Glomerular endothelial cell (primary cell): ENCODE data around the gene TMEM183A. TPM values are rescaled to one million over a fixed set of nuclear protein-coding genes. Genes with fewer than 3 reads are reported as not detected.

Experiments used
- DNase-seq: peaks from one replicate; pipeline ENCODE4 v3.0.0-alpha.2; 2011; ENCODE audit warnings: low read depth, low spot score; ENCODE audit errors: extremely low read depth
- total RNA-seq: library from RNA; depleted of rRNA; stranded (reverse); fragments of >200 nt; gene quantifications from 2 replicates; pipeline ENCODE4 v1.2.3, GENCODE V29; 2015

Gene TMEM183A
- total RNA-seq, 1 donor from 2014 or later = 58.7 TPM

GRCh38 chr1:203044546-203045250, 37.5 kb downstream of the TMEM183A start:
- no peak for DNase-seq

- DNase-seq = no peak
Measured at GRCh38 chr1:203045336-203045735, 38.2 kb downstream of the TMEM183A start.

- DNase-seq = no peak
Measured at GRCh38 chr1:203045821-203046594, 38.8 kb downstream of the TMEM183A start.

- DNase-seq = no peak
Measured at GRCh38 chr1:203046984-203047630, 39.9 kb downstream of the TMEM183A start.

GRCh38 chr1:203048086-203048485, 40.9 kb downstream of the TMEM183A start:
- DNase-seq = no peak

- no peak for DNase-seq
Measured at GRCh38 chr1:203048555-203049051, 41.4 kb downstream of the TMEM183A start.

GRCh38 chr1:203049077-203049476, 41.9 kb downstream of the TMEM183A start:
- no peak for DNase-seq

GRCh38 chr1:203049576-203050180, 42.5 kb downstream of the TMEM183A start:
- DNase-seq = no peak

GRCh38 chr1:203050826-203051225, 43.7 kb downstream of the TMEM183A start:
- no peak for DNase-seq

GRCh38 chr1:203051841-203052324, 44.7 kb downstream of the TMEM183A start:
- DNase-seq = no peak

GRCh38 chr1:203052601-203053000, 45.4 kb downstream of the TMEM183A start:
- no peak for DNase-seq

- no peak for DNase-seq
Measured at GRCh38 chr1:203054184-203054583, 47.0 kb downstream of the TMEM183A start.

- no peak for DNase-seq
Measured at GRCh38 chr1:203054642-203055041, 47.5 kb downstream of the TMEM183A start.

GRCh38 chr1:203055161-203055799, 48.1 kb downstream of the TMEM183A start:
- no peak for DNase-seq

- DNase-seq = no peak
Measured at GRCh38 chr1:203056012-203056411, 48.8 kb downstream of the TMEM183A start.

- DNase-seq = no peak
Measured at GRCh38 chr1:203056516-203056915, 49.3 kb downstream of the TMEM183A start.

GRCh38 chr1:203057911-203058675, 50.9 kb downstream of the TMEM183A start:
- DNase-seq = no peak

- no peak for DNase-seq
Measured at GRCh38 chr1:203058676-203058935, 51.4 kb downstream of the TMEM183A start.

GRCh38 chr1:203059485-203059884, 52.3 kb downstream of the TMEM183A start:
- DNase-seq = no peak

GRCh38 chr1:203060115-203060514, 52.9 kb downstream of the TMEM183A start:
- DNase-seq = no peak
